GM12874 (cell line): Measurements from ENCODE around the gene CBX2.

ENCODE experiments used
- CTCF ChIP-seq: IDR thresholded peaks from 2 replicates; pipeline ENCODE4 v1.5.1; 2011; ENCODE audit warnings: low read depth, mild to moderate bottlenecking, control low read depth, low read length, moderate library complexity; ENCODE audit not compliant: insufficient read depth

CBX2 gene

GRCh38 chr17:79732804-79733691 lies 44.9 kb upstream of the CBX2 start:
- TF ChIP-seq CTCF = no peak

- TF ChIP-seq CTCF = no peak
These were observed 44.3 kb upstream of the CBX2 start for GRCh38 chr17:79733692-79734070.

- no peak for TF ChIP-seq CTCF
These were observed 42.9 kb upstream of the CBX2 start for GRCh38 chr17:79735096-79735495.

GRCh38 chr17:79737046-79737921 lies 40.7 kb upstream of the CBX2 start:
- TF ChIP-seq CTCF = no peak

GRCh38 chr17:79737922-79738578 lies 39.9 kb upstream of the CBX2 start:
- TF ChIP-seq CTCF = no peak

- TF ChIP-seq CTCF = no peak
These were observed 39.3 kb upstream of the CBX2 start for GRCh38 chr17:79738643-79739042.
